Spleen (tissue), 7 donors: ENCODE results near the gene CTNNBL1.

ENCODE experiments used
- POLR2A ChIP-seq, 3 donors: fragments of 450-650 bp; IDR thresholded peaks; one replicate each; pipeline ENCODE4 v1.5.1; 2017; ENCODE audit warnings: antibody characterized with exemption in 3 of 3, mild to moderate bottlenecking in 1 of 3
- TF ChIP-seq, protein P1 (sequence below), 11 experiments: fragments of 200-600 bp in 7 of 11; fragments of 450-650 bp in 4 of 11; sonication (generic) in 4 of 11; IDR thresholded peaks in 8 of 11; conservative IDR thresholded peaks in 3 of 11; 1 replicate in 7 of 11; 2 replicates in 4 of 11; pipeline versions ENCODE4 v1.4.0 to v1.8.0; 2016 to 2021; ENCODE audit warnings: antibody characterized with exemption in 11 of 11, inconsistent platforms in 4 of 11, mild to moderate bottlenecking in 1 of 11
- donor health status: DM: no; HTN: no; CAD: no; lungs with moderate emphysema.
- donor health status: DM: no; HTN: no; CAD: no.
- donor health status: DM: no; HTN: no; CAD: no.

DNA sequence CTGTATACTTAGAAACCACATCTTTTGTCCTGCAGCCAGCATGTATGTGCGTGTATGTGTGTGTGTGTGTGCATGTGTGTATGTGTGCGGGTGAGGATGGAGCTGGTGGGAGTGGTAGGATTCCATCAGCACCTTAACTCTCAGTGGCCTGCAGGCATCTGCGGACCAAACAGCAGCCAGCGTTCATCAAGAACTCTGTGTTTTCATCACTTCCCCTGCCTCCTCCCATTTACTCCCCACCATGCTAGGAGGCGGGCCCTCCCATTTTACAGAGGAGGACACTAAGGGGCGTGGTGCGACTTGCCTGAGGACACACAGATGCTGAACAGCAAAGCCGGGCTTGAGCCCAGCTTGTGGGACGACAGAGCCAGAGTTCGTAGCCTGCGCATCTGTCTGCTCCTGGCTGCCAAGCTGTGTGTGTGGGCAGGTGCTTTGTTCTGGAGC is 218.0 kb downstream of the CTNNBL1 start:
- no peak for TF ChIP-seq POLR2A (IDR thresholded peaks at IDR 0.05)
- TF ChIP-seq, protein P1, sequence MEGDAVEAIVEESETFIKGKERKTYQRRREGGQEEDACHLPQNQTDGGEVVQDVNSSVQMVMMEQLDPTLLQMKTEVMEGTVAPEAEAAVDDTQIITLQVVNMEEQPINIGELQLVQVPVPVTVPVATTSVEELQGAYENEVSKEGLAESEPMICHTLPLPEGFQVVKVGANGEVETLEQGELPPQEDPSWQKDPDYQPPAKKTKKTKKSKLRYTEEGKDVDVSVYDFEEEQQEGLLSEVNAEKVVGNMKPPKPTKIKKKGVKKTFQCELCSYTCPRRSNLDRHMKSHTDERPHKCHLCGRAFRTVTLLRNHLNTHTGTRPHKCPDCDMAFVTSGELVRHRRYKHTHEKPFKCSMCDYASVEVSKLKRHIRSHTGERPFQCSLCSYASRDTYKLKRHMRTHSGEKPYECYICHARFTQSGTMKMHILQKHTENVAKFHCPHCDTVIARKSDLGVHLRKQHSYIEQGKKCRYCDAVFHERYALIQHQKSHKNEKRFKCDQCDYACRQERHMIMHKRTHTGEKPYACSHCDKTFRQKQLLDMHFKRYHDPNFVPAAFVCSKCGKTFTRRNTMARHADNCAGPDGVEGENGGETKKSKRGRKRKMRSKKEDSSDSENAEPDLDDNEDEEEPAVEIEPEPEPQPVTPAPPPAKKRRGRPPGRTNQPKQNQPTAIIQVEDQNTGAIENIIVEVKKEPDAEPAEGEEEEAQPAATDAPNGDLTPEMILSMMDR (IDR thresholded peaks at IDR 0.05 in 8 of 11, conservative IDR thresholded peaks at IDR 0.05 in 3 of 11), result no peak
